NCI-H774 (cell line): Measurements from ENCODE around the gene SLC22A7.
A peak's percentile ranks its signal among the peaks of the same experiment; 100 is the strongest.
"Not testable (repeated sequence)": the region's sequence is repeated elsewhere in the genome, so short reads cannot be mapped to it uniquely, and the experiment has no call there.

Experiments
- DNase-seq: peaks from one replicate; lab custom pipeline; 2025; lab: John Stamatoyannopoulos, UW

The SLC22A7 gene

DNA sequence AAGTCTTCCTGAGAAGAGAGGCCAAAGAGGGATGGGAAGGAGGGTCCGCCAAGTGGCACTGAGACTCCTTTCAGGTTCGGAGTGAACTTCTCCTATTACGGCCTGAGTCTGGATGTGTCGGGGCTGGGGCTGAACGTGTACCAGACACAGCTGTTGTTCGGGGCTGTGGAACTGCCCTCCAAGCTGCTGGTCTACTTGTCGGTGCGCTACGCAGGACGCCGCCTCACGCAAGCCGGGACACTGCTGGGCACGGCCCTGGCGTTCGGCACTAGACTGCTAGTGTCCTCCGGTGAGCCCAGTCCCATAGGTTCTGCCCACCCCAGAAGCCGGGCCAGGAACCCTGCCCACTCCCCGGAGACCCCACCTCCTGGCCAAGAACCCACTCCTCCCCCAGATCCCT, 4.1 kb downstream of the SLC22A7 start:
- no peak for DNase-seq

DNA sequence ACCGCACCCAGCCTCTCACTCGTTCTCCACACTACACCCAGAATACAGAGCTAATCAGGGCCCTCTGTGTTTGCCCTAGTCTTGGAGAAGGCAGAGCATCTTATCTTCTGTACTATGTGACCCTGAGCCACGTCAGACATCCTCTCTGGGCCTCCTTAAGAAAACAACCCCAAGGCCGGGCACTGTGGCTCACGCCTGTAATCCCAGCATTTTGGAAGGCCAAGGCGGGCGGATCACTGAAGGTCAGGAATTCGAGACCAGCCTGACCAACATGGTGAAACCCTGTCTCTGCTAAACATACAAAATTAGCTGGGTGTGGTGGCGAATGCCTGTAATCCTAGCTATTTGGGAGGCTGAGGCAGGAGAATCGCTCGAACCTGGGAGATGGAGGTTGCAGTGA, 4.9 kb downstream of the SLC22A7 start:
- DNase-seq, result not testable (repeated sequence)

DNA sequence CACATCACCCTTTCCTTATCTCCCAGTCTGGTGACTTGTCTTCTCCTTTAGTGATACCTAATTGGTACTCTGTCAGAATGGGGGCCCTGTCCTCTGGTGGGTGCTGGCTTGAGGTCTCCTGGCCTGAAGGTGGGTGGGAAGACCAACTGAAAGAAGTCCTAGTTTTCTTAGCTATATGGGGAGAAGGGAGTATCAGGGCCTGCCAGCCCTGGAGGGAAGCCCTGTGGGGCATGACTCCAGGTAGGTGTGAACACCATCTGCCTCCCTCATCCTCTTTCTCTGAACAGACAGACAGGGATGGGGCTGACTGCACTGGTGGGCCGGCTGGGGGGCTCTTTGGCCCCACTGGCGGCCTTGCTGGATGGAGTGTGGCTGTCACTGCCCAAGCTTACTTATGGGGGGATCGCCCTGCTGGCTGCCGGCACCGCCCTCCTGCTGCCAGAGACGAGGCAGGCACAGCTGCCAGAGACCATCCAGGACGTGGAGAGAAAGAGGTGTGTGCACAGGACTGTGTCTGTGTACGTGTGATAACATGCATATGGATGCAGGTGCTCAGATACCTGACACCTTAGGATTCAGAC, 5.8 kb downstream of the SLC22A7 start:
- DNase-seq, result no peak

DNA sequence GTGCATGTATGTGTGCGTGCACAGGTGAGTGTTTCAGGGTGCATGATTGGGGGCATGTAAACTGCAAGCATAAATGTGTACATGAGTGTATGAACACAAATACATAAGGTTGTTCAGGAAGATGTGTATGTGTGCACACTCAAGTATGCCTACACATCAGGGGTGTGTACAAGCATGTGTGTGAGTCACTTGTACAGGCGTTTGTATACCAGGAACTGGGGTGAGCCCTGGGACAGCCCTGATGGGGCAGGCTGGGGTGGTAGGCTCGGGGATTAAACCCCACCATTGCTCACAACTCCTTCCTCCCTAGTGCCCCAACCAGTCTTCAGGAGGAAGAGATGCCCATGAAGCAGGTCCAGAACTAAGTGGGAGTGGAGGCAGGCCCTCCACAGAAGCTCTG, 6.3 kb downstream of the SLC22A7 start:
- no peak for DNase-seq

DNA sequence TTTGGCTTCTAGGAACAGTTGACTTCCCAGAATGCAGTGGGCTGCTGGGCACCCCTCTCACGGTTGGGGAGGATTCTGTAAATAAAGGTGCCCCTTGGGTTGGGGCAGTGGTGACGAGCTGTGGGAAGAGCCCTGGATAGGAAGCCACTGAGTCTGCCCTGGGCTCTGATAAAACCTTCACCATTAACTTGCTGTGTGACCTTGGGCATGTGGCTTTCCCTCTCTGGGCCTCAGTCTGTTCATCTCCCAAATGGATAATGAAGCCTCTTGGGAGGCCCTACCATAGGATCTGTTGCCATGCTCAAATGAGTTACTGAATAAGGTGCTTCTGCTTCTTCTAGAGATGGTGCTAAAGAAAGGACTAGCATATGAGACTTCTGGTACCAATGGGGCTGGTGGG, 6.8 kb downstream of the SLC22A7 start:
- DNase-seq, result no peak

DNA sequence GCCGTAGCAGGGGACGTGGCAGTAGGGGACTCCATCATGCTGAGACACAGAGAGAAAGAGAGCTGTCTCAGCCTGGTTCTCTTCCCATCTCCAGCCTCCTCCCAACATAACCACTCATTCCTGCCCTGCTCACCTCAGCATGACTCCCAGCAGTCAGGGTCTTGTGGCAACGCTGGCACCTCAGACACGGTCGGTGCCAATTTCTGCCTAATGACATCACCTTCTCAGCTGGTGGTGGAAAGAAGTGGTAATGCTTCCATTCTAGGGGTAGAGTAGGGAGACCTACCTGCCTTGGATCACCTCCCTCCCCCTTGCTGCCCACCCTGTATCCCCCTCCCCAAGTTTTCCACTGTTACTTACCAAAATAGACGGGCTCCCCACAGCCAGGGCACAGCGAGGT, 8.0 kb downstream of the SLC22A7 start:
- DNase-seq, result no peak

DNA sequence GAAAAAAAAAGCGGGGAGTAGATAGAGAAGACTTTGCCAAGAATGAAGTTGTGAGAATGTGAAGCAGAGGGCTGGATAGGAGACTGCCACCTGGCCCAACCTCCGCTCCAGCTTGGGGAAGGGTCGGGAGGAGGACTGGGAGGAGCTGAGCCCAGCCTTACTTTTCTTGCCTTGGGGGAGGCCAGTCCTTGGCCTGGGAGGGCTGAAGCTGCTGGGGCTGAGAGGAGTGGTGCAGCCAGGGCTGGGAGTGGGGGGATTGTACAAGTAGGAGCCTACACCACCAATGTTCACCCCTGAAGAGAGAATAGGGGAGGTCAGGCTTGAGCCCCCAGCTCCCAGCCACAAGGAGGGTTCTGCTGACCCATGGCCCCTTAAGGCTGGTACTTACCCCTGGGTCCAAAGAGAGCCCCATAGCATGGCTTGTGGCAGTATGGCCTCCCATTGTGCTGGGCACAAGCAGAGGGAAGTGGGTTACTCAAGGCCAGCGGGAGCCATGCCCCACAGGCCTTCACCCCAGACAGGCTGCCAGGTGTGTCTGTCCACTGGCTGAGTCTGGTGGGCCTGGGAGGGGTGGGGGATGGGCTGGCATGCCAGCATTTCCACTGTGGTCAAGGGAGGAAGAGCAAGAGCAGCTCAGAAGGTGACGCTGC, 9.5 kb downstream of the SLC22A7 start:
- DNase-seq, result no peak

DNA sequence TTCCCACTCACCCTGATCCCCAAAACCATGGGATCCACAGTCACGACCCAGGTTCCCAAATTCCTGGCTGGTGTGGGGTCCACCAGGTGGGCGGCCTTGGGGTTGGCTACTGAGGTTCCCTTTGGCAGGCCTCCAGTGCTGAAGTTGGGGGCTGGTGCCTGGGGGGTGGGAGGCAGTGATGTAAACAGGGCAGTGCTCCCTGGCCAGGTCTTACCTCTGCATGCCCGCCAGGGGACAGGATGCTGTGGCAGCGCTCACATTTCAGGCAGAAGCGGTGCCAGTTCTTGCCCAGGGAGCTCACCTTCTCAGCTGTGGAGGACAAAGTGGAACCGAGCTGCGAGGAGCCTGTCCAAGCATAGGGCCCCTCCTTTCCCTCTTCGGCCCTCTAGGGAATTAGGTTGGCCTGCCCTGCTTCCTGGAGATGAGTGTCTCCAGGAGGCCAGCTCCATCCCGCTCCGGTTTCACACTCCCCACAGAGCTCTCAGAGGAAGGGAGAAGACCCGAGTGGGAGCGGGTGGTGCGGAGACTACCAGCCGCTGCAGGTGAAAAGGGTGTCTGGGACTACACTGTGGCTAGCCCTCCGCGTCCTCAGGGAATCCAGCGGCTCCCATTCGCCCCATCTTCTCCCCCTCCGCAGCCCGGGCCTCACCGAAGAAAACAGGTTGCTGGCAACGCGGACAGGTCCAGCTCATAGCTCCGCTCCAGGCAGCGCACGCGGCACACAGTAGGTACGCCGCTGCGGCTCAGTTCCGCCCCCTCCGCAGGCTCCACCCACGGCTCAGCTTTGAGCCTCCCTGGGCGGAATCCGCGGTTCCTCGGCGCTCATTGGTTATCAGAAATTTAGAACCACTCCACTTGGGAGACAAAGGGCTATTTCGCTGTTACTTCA, 10.3 kb downstream of the SLC22A7 start, which contains the start of gene CRIP3:
TSS of gene CRIP3 (minus strand) at position 726 of the 889 bp plus-strand sequence. CDS start at position 692, 34 bp downstream.
- DNase-seq, result peak; percentile 23

DNA sequence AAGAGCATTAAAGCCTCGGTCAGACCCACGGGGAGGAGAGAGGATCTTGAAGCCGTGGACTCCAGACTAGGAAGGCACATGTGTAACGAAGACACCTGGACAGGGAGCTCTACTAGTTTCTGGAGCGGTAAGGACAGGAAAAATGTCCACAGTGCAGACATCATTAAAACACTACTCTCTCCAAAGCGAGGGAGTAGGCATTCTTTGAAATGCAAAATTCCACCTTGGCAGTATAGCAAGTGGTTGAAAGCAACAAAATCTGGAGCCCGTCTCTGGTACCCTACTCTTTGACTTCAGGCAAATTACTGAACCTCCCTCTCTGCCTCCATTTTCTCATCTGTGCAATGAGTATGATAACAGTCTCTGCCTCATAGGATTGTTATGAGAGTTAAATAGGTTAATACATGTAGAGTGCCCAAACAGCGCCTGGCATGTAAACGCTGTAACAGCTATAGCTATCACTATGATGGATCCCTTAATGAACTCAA, 11.0 kb downstream of the SLC22A7 start:
- DNase-seq, result no peak

DNA sequence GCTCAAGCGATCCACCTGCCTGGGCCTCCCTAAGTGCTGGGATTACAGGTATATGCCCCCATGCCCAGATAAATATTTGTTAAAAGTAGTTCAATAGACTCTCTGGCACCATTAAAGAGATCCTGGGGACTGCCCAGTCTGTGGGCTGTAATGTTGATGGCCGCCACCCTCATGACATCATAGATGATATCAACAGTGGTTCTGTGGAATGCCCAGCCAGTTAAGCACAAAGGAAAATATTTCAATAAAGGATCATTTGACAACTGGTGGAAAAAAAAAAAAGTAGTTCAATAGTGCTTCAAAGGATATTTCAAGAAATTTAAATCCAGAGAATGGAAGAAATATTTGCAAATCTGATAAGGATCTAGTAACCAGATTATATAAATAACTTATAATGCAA, 12.1 kb downstream of the SLC22A7 start:
- DNase-seq, result no peak

DNA sequence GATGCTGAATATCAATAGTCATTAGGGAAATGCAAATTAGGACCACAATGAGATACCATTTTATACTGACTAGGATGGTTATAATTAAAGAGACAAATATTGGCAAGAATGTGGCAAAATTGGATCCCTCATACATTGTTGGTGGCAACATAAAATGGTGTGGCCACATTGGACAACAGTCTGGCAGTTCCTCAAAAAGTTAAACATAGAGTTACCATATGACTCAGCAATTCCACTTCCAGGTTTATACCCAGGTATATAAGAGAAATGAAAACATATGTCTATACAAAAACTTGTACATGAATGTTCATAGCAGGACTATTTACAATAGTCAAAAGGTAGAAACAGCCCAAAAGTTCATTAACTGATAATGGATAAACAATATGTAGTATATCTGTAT, 12.6 kb downstream of the SLC22A7 start:
- no peak for DNase-seq

DNA sequence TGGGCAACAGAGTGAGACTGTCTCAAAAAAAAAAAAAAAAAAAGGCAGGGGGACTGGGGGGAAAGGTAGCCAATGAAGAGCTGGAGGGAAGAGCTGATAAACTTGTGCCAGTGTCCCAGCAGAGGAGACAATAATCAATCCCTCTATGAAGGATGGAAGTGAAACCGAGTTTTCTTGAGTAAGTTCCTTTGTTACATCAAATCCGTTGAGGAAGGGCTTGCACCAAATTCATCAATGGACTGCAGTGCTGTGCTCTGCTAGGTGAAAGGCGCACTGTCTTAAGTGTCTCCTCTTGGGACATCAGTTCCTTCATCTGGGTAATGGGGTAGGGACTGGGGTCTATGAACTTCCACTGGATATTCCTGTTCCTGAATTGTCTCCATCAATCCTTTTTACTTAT, 13.6 kb downstream of the SLC22A7 start:
- DNase-seq, result no peak

DNA sequence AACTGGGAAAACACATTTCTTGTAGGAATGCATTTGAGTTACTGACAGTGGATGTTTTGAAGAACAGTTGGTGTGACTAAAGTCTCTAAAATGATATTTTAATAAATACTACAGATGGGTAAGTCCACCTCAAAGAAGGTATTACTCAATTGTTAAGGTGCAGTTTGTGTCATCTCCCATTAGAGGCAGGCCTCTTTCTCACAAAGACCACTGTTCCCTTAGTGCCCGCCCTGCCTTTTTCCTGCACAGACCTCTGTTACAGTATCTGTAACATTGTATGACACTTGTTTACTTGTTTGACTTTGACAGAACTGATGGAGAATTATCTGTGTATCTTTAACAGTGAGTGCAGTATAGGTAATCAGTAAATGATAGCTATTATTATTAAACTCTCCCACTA, 15.8 kb downstream of the SLC22A7 start:
- DNase-seq, result no peak

DNA sequence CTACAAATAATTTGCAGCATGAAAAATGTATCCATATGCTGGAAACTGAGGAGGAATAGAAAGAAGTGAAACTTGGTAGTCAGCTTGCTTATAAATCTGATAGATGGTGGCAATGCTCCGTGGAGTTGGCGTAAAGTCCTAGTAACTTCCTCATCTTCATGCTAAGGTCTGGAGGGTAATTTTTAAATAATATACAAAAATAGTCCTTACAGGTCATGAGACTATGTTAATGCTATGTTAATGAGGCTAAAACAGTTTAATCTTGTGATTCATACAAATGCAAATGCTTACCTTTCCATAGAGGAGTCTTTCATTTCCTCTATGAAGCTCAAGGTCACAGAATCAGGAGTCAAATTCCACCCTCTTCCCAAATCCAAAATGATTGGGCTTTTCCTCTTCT, 20.0 kb downstream of the SLC22A7 start:
- no peak for DNase-seq

DNA sequence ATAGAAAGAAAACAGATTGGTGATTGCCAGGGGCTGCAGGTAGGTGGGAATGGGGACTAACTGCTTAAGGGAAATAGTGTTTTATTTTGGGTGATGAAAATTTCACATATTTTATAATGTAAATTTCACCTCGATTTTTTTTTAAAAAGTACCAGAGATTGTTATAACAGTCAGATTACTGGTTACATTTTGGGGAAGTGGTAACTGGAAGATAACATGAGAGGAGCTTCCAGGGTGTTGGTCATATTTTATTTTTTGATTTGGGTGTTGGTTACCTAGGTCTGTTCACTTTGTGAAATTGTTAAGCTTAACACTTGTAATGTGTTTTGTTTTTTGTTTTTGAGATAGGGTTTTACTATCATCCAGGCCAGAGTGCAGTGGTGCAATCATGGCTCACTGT, 27.8 kb downstream of the SLC22A7 start:
- no peak for DNase-seq

DNA sequence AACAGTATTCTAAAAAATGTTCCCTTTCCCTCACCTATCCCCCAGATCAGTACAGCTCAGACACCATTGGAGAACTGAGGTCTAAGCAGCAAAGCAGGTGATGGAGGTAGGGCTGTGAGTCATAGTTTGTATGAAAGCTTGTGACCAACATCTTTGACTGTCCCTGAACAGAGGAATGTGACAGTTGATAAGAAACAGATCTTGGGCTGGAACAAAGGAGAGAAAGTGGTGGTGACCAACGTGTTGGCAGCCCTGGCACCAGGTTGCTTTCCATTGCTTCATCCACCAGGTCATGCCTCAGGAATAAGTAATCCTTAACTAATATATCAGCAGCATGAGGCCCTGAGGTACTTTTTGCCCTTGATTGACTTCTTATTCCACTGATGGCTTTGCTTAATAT, 30.5 kb downstream of the SLC22A7 start:
- DNase-seq, result no peak

DNA sequence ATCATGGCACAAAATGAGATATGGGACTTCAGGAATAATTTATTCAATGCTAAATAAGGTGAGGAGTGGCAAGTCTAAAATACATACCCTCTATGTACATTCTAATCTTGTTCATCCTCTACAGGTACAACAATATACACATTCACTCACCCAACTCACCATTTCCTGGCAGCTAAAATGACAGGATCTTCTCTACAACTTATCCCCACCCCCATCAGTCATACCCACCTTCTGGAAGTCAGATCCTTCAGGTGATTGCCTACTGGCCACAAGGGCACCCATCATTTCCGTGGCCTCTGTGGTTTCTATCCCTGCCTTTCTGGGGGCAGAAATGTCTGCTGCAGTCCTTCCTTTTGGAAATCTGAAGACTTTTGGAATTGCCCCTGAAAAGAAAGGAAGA, 33.4 kb downstream of the SLC22A7 start:
- no peak for DNase-seq

DNA sequence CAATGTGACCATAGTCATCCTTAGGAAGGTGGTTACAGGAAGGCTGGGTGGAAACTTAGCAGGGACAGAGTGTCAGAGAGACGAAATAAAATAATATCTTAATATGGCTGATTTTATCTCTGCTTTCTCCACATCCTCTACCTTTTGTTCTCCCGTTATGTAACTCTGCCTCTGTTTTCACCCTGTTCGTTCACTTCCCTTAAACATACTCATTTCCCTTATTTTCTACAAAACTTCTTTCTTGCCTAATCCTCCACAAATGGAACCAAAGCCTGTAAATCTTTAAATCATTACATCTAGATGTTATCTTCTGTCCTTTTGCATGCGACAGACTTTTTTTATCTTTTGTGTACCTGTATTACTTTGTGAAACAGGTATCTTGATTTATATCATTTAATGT, 33.8 kb downstream of the SLC22A7 start:
- DNase-seq, result no peak

DNA sequence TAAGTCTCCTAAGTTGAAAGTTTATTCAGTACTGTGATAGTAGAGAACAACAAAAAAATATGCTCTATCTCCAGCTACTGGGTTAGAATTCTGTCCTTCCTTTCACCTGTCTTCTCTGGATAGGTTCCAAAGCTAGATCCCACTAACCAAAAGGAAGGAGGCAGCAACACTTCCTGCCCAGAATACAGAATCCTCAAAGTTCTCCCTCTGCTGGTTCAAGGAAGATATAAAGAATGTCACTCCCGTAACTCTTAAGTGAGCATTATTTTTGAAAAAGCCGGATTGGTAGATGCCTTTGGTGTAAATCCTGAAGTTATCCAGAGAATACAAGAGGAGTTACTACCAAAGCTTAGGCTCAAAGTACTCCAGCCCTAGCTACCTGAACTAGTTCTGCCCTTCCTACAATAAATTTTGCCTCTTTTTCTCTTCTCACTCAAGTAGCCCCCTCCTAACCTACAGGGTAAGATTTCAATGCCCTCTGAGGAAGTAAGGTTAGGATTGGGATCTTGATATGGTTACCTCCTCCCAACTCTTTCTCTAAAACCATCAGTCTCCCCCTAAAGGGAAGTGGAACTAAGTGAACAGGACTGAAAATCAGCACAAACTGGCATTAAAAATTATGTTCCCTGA, 36.5 kb downstream of the SLC22A7 start:
- no peak for DNase-seq

DNA sequence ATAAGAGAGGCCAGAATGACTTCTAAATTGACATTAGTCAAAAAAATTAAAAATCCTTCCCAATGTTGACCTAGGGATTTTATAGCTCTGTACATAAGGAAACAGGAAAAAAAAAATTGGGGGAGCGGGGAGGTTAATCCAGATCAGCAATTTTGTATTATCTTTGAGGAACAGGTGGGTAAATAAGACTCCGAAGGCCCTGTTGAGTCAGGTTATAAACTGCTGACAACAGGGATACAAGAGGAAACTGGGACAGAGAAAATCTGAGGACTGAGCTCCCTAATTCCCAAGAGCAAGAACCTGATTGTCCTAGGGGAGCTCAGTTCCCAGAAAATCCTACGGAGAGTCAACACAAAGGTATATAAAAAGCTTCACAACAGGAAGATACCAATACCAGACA, 37.4 kb downstream of the SLC22A7 start:
- DNase-seq, result peak; percentile 3

DNA sequence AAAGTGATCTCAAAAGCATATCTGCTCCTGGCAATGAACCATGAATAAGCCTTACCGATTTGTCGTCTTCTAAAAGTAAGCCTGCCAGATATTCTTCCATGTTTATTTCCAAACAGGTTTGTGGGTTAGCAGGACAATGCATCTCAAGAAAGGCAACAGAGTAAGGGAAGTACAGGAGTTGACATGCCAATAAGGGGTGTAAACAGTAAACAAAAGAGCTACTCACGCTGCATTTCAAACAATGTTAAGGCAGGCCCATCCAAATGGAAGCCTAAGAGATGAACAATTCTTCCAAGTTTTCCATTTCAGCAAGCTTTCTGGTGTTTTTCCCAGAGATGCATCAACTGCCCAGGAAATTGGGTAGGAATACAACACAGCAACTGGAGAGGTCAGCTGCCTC, 38.3 kb downstream of the SLC22A7 start:
- no peak for DNase-seq

DNA sequence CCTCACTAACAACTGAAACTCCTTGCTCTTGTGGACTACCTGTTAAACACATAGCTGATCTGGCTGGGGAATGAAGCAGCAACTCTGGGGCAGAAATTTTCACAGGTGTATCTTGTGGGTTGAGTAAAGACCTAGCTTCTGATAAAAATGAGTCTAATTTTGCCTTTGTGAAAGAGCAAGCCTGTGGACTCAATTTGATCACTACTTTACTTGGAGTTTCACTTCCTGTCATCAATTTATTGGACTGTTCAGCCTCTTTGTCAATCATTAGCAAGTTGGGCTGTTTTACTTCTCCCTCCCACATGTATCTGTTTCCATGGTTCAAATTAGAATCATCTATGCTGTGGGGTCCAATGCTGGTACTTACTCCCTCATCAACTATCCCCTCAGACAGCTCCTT, 40.2 kb downstream of the SLC22A7 start:
- no peak for DNase-seq

DNA sequence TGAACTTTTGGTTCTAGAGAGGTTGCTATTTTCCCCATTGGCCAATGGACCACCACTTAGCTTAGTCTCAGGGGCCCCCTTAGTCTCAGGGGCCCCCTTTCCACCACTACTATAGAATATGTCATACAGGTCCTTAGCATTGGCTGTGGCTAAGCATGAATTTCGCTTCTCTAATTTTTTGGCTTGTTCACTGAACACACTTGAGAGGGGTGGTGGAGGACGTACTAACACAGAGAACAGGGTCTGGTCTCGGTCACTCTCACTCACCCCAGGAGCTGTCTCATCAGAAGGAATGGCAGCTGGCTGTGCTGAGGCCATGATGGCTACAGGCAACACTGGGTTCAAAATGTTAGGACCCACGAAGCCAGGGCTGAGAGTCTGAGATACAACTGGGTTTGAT, 41.1 kb downstream of the SLC22A7 start:
- DNase-seq, result no peak
